ENCODE data around the gene PCDHGA1. TPM values are rescaled to one million over a fixed set of nuclear protein-coding genes. Genes with fewer than 3 reads are reported as not detected.
A peak's percentile ranks its signal among the peaks of the same experiment; 100 is the strongest.
"Not testable (repeated sequence)": the region's sequence is repeated elsewhere in the genome, so short reads cannot be mapped to it uniquely, and the experiment has no call there.

PCDHGA1 gene
- total RNA-seq, 2 donors from 2014 or later, result 0.33 to 0.78 TPM

DNA sequence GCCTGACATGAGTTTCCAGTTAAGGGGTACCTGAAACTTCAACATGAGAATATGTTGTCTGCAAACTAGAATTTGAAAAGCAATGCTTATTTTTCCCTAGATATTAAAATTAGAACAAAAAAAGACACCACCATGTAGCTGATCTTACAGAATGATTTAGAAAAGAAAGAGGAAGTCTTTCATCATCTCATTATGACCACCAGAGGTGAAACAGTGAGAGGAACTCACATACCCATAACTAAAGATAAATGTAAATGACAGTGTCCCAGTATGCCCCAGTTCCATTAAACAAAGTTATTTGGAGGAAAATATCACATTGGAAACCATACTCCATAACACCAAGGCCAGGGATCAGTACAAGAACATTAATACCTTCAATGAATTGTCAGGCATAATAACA lies 16.6 kb upstream of the PCDHGA1 start:
- ATAC-seq (no peak), DNase-seq (no peak)
- Histone ChIP-seq H3K9me3 (peaks cover 0 to 83% (median 0%) of the 10 kb centered on the region in 3 donors), H3K36me3 (replicated peaks in 1 of 2; ENCODE audit: insufficient read depth in 1 of 2, low read depth in 2 of 2) (peaks cover 1 to 16% of the 10 kb centered on the region in 2 donors), H3K4me1 (no peaks in the 10 kb centered on the region), H3K4me3 (no peak overlapping the region), H3K27ac (no peak overlapping the region), H3K27me3 (no peaks in the 10 kb centered on the region)
- intact Hi-C loops (cut with DNase I), result no loop called here
- TF ChIP-seq POLR2A (IDR thresholded peaks at IDR 0.05), result no peak
- TF ChIP-seq, protein P1, sequence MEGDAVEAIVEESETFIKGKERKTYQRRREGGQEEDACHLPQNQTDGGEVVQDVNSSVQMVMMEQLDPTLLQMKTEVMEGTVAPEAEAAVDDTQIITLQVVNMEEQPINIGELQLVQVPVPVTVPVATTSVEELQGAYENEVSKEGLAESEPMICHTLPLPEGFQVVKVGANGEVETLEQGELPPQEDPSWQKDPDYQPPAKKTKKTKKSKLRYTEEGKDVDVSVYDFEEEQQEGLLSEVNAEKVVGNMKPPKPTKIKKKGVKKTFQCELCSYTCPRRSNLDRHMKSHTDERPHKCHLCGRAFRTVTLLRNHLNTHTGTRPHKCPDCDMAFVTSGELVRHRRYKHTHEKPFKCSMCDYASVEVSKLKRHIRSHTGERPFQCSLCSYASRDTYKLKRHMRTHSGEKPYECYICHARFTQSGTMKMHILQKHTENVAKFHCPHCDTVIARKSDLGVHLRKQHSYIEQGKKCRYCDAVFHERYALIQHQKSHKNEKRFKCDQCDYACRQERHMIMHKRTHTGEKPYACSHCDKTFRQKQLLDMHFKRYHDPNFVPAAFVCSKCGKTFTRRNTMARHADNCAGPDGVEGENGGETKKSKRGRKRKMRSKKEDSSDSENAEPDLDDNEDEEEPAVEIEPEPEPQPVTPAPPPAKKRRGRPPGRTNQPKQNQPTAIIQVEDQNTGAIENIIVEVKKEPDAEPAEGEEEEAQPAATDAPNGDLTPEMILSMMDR (IDR thresholded peaks at IDR 0.05), result no peak

DNA sequence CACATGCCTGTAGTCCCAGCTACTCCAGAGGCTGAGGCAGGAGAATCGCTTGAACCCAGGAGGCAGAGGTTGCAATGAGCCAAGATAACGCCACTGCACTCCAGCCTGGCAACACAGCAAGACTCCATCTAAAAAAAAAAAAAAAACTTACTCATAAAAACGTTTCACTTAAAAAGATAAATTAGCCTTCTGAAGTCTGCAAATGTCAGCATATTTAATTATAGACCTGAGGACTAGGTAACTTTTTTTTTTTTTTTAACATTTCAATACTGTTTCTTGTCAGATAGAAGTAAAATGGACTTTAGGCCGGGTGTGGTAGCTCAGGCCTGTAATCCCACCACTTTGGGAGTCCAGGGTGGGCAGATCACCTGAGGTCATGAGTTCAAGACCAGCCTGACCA lies 13.4 kb upstream of the PCDHGA1 start:
- Histone ChIP-seq H3K4me1 (peaks cover 13% of the 10 kb centered on the region), H3K36me3 (replicated peaks in 1 of 2; ENCODE audit: insufficient read depth in 1 of 2, low read depth in 2 of 2) (peaks cover 1 to 16% of the 10 kb centered on the region in 2 donors), H3K9me3 (peaks cover 0 to 88% (median 3%) of the 10 kb centered on the region in 3 donors)
- ATAC-seq; H3K27ac ChIP-seq; DNase-seq; H3K27me3 ChIP-seq; H3K4me3 ChIP-seq; intact Hi-C loops (cut with DNase I): not testable (repeated sequence)
- whole genome bisulfite sequencing, 2 donors, result 79 to 88% methylated on average over 4 of the region's 4 CpGs

DNA sequence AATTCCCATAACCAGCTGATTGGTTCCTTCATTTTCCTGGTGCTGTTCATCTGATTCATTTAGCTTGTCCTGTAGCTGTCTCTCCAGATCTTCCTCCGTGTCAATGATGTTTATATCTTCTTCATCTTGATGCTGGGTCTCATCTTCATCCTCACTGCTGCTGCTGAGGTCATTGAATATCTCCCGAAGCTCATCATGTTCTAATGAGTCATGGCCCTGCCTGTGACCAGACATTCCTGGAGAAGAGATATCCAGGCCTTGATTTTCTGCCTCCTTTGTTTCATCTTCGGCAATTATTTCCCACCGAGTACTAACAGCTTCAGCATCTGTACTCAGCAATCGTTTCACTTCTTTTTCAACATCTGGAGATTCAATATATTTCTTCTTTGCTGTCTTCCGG lies 11.1 kb upstream of the PCDHGA1 start:
- peaks cover 1 to 10% of the 10 kb centered on the region in 2 donors for H3K36me3 ChIP-seq (replicated peaks in 1 of 2; ENCODE audit: insufficient read depth in 1 of 2, low read depth in 2 of 2)
- TF ChIP-seq POLR2A (IDR thresholded peaks at IDR 0.05), result no peak
- TF ChIP-seq, protein P1 (IDR thresholded peaks at IDR 0.05), result no peak
- H3K4me1 ChIP-seq, result peaks cover 13% of the 10 kb centered on the region
- intact Hi-C loops (cut with DNase I), result no loop called here
- no peaks in the 10 kb centered on the region for H3K27me3 ChIP-seq
- no peak overlapping the region for H3K4me3 ChIP-seq
- ATAC-seq (no peak), DNase-seq (no peak)
- 96 to 98% methylated on average over 6 of the region's 6 CpGs for WGBS, 2 donors
- no peak overlapping the region for H3K27ac ChIP-seq
- peaks cover 0 to 71% (median 3%) of the 10 kb centered on the region in 3 donors for H3K9me3 ChIP-seq

DNA sequence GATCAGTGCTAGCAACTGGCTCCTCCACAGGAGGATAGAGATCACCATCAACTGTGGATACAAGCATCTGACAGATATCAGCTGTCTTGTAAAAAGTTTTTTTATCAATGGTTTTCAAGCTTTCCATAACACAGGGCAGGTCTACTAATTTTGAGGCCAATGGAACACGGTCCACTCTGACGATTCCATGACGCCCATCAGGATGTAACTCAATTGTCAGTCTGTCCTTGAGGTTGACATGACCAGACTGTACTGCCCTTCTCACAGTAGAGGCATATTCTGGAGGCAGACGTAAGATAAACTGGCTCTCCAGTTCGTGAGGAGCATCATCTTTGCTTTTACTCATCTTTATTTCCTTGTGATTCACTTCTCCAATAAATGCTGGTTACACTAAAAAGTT lies 10.6 kb upstream of the PCDHGA1 start:
- H3K27me3 ChIP-seq, result no peaks in the 10 kb centered on the region
- intact Hi-C loops (cut with DNase I), result no loop called here
- H3K9me3 ChIP-seq, result peaks cover 0 to 67% (median 3%) of the 10 kb centered on the region in 3 donors
- TF ChIP-seq POLR2A (IDR thresholded peaks at IDR 0.05), result no peak
- TF ChIP-seq, protein P1 (IDR thresholded peaks at IDR 0.05), result no peak
- WGBS, 2 donors, result 56 to 81% methylated on average over 5 of the region's 5 CpGs
- peaks cover 13% of the 10 kb centered on the region for H3K4me1 ChIP-seq
- peak overlapping the region in 1 of 2 donors; percentile 20 for H3K4me3 ChIP-seq
- ATAC-seq, result no peak
- peaks cover 1 to 10% of the 10 kb centered on the region in 2 donors for H3K36me3 ChIP-seq (replicated peaks in 1 of 2; ENCODE audit: insufficient read depth in 1 of 2, low read depth in 2 of 2)
- DNase-seq, result no peak
- peak overlapping the region in 1 of 4 donors; percentile 93 for H3K27ac ChIP-seq

DNA sequence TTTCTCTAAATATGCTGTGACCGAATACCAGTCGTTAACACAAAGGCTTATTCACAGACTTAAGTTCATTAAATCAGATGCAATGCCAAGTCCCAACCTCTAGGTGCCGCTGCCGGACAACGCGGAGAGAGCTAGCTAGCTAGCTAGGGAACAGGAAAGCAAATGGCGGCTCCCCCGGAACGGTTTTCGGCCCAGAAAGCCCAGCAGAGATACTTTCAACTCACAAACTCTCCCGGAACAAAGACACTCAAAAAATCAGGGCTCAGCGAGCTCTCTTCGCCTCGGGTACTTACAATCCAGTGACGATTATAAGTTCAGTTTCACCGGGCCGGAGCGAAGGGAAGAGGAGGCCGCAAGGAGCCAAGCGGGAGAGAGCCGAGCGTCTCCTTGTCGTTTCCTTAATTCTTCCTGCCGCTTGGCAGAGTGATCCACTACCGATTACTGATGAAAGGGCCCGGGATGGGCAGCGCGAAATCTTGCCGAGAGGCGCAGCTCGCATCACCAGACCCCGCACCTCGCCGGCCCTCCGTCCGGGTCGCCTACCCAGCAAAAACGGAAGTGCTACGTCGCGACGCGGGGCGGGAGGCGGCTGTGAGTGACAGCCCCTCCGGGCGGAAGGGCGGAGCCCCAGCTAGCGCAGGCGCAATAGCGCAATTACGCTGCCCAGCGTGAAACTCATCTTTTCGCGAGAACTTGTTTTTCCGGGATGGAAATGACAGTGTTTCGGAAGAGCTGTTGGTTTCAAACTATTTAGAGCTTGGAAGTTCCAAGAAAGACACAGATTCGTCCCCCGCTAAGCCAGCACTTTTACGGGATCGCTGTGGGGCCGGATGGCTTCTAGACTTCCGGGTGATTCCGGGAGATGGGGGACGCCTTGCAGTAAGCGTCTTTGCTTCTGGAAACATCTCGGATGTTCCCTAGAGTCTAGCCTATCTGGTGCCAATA lies 9.8 kb upstream of the PCDHGA1 start, which contains the start of gene TAF7:
TSS of gene TAF7 (minus strand) at position 560 of the 945 bp plus-strand sequence. CDS start 740 bp downstream, outside the sequence.
- peak; percentile 83 to 96 (median 95) for TF ChIP-seq POLR2A (IDR thresholded peaks at IDR 0.05)
- TF ChIP-seq, protein P1 (IDR thresholded peaks at IDR 0.05), result peak; percentile 68 to 85 (median 75)

More for the DNA sequence above, 9.8 kb upstream of the PCDHGA1 start, which contains the start of gene TAF7:
- Histone ChIP-seq H3K4me1 (peaks cover 13% of the 10 kb centered on the region), H3K36me3 (replicated peaks in 1 of 2; ENCODE audit: insufficient read depth in 1 of 2, low read depth in 2 of 2) (peaks cover 1 to 10% of the 10 kb centered on the region in 2 donors), H3K9me3 (peaks cover 0 to 59% (median 3%) of the 10 kb centered on the region in 3 donors), H3K27me3 (no peaks in the 10 kb centered on the region), H3K4me3 (peak within 1 kb of the TSS; percentile 20 to 33), H3K27ac (peak within 1 kb of the TSS; percentile 72 to 93 (median 87))
- intact Hi-C loops (cut with DNase I), result no loop called here
- peak; percentile 99 for ATAC-seq
- WGBS, 2 donors, result 1 to 3% methylated on average over 33 to 67 of the region's 67 CpGs
- peak; percentile 89 to 92 (median 90) for DNase-seq

Data from body of pancreas (tissue), 4 donors.